ENCODE data around the gene HJV.
"Not testable (repeated sequence)": the region's sequence is repeated elsewhere in the genome, so short reads cannot be mapped to it uniquely, and the experiment has no call there.

The HJV gene, protein sequence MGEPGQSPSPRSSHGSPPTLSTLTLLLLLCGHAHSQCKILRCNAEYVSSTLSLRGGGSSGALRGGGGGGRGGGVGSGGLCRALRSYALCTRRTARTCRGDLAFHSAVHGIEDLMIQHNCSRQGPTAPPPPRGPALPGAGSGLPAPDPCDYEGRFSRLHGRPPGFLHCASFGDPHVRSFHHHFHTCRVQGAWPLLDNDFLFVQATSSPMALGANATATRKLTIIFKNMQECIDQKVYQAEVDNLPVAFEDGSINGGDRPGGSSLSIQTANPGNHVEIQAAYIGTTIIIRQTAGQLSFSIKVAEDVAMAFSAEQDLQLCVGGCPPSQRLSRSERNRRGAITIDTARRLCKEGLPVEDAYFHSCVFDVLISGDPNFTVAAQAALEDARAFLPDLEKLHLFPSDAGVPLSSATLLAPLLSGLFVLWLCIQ

GRCh38 chr1:146021622-146022402 is at the start of gene HJV:
HJV (minus strand) TSS chr1:146021735; CDS start chr1:146020231, 1,504 bp downstream.
- DNase-seq (ENCODE audit: low read depth in 2 of 2, low spot score in 1 of 2), result no peak

- not testable (repeated sequence) for DNase-seq (ENCODE audit: low read depth in 2 of 2, low spot score in 1 of 2)
Measured at GRCh38 chr1:146059148-146059547, 37.6 kb upstream of the HJV start.

- DNase-seq (ENCODE audit: low read depth in 2 of 2, low spot score in 1 of 2), result peak in 1 of 2 donors; percentile 55
Measured at GRCh38 chr1:146051852-146052676, 30.5 kb upstream of the HJV start.

DNA sequence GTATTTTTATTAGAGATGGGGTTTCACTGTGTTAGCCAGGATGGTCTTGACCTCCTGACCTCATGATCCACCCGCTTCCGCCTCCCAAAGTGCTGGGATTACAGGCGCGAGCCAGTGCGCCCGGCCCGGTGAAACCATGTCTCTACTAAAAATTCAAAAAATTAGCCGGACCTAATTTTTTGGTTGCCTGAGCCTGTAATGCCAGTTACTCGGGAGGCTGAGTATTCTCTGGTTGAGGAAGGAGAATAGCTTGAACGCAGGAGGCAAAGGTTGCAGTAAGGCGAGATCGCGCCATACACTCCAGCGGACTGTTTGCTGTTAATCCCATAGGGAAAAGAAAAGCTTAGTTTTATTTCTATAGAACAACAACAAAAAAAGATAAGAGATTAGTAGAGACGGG is 29.9 kb upstream of the HJV start:
- no peak for DNase-seq (ENCODE audit: low read depth in 2 of 2, low spot score in 1 of 2)

GRCh38 chr1:146050652-146050963 is 29.1 kb upstream of the HJV start:
- not testable (repeated sequence) for DNase-seq (ENCODE audit: low read depth in 2 of 2, low spot score in 1 of 2)

DNA sequence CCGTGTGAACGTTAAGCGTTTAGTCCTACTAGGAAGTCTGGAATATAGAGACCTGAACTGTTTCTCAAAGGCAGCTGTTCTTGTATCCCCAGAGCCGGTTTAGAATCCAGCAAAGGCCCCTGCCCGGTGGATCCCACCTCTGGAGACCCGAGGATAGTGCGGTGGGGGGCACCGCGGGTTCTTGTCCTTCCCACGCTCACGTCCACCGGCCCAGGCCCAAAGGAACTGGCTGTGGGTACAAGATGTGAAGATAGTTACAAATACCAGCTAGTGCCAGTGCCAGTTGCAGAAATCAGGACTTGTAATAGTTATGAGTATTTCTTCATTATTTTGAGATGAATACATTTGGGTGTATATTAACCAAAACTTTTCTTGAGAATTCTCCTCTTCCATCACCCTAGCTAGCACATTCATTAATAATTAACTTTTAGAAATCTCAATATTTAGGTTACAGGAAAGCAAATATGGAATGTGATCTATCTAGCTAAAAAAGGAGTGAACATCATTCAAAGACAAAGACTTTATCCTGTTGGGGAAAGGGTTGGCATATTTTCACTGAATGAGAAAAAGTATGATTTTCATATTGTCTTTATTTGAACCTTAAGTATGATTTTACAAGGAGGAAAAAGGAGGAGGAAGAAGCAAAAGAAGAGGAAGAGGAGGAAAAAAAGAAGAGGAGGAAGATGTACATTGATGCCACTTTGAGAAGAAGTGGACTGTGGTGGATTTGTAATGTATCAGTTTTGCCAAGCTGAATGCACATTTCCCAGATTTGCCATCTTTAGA is 28.5 kb upstream of the HJV start:
- not testable (repeated sequence) for DNase-seq (ENCODE audit: low read depth in 2 of 2, low spot score in 1 of 2)

DNA sequence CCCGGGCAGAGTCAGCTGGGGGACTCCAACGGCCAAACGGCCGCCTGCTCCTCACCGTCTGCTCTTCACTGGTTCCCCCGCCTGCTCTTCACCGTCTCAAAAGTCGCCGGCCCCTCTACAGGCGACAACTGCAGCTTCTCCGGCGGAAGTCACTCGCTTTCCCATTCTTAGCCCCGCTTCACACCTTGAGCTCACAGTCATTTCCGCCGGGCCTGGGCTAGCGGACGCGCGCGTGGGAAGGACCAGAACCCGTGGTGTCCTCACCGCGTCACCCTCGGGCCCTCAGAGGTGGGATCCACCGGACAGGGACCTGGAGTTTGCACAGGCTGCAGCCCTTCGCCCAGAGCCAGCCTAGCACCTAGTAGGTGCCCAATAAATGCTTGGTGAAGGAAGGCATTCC is 27.9 kb upstream of the HJV start:
- DNase-seq (ENCODE audit: low read depth in 2 of 2, low spot score in 1 of 2), result no peak

DNA sequence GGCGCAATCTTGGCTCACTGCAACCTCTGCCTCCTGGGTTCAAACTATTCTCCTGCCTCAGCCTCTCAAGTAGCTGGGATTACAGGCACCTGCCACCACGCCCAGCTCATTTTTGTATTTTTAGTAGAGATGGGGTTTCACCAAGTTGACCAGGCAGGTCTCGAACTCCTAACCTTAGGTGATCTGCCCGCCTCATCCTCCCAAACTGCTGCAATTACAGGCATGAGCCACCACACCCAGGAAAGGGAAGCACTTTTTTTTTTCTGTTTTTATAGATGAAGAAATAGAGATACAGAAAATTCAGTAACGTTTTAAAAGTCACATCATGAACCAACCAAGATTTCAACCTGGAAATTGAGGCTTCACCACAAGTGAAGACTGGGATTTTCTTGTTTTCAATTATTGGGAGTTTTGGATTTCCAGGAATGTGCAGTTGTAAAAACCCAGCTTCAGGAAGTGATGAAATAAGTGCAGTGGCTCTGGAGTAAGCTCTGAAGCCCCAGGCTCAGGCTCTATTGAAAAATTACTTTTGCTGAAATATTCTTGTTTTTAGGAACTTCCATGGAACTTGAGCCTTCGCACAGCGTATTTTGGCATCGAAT is 27.1 kb upstream of the HJV start:
- not testable (repeated sequence) for DNase-seq (ENCODE audit: low read depth in 2 of 2, low spot score in 1 of 2)

- DNase-seq (ENCODE audit: low read depth in 2 of 2, low spot score in 1 of 2), result no peak
Measured at GRCh38 chr1:146046664-146047063, 25.1 kb upstream of the HJV start.

GRCh38 chr1:146039844-146040194 is 18.3 kb upstream of the HJV start:
- no peak for DNase-seq (ENCODE audit: low read depth in 2 of 2, low spot score in 1 of 2)

DNA sequence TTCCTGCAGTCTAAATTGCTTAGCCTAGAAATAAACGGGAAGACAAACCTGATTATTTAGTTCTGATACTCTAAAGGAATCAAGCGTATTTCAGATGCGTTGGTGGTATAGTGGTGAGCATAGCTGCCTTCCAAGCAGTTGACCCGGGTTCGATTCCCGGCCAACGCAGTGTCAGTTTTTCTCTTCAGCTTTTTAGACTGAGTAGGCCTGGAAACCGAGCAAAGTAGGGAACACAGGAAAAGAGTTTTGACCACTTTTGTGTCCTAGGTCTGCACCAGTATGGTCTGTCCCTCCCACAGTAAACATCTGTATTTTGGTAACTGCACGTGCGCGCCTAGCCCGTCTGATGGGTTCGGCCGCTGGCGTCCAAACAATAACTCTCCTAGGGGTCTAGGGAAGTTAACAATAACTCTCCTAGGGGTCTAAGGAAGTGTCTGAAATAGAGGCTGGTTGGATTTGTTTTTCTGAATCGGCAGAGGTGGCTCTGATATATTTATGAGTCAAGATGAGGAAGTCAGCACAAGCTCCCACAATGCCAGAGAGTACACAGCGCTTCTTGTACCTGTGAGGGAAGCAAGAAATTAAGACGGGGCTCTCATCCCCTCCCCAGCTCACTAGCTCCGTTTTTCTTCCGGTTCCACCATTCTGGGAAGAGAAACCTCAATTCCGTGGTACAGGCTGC is 15.6 kb upstream of the HJV start:
- DNase-seq (ENCODE audit: low read depth in 2 of 2, low spot score in 1 of 2), result peak; percentile 40 to 54

GRCh38 chr1:146036241-146036964 is 14.9 kb upstream of the HJV start:
- DNase-seq (ENCODE audit: low read depth in 2 of 2, low spot score in 1 of 2), result no peak

- DNase-seq (ENCODE audit: low read depth in 2 of 2, low spot score in 1 of 2), result no peak
Measured at GRCh38 chr1:146035048-146035423, 13.5 kb upstream of the HJV start.

DNA sequence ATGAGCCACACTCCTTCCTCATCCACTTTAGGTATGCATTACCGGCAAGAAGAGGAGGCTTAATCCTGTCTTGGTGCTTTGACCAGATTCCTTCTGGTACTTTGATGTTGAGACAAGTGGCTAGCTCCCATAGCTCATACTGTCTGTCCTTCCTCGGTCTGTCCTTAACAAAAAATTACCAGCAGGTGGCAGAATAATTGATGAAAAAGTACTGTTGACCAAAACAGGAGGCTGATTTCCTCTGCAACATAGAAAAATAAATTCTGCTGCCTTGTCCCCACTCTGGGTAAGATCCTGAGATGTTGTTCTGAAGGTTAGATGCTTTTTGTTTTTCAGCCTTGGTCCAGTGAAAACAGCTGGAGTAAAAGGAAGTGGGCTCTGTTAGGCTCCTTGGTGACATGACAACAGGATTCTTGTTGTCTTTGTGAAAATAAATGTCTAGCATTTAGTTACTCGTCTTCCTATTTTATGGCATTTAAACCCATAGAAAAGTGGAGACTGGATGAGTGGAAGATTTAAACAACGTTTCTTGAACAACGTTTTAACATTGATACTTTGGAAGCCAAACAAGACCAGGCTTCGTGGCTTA is 11.2 kb upstream of the HJV start:
- no peak for DNase-seq (ENCODE audit: low read depth in 2 of 2, low spot score in 1 of 2)

DNA sequence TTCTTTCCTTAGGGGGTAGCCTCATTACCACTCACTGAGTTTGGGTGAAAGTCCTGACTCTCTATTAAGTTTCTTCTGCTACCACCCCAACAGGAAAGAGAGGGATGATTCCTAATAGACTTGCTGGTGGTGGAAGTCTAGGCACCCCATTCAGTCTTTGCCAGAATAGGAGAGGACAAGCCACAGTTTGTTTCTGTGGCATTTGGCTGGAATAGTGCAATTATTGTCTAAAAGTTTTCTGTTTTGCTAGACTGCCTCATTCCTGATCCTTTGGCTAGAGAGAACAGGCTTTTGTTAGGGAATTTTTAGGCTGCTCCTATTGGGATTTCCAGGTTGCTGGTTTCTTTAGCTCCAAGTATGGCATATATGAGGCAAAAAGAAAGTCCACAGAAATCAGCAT is 9.9 kb upstream of the HJV start:
- no peak for DNase-seq (ENCODE audit: low read depth in 2 of 2, low spot score in 1 of 2)

DNA sequence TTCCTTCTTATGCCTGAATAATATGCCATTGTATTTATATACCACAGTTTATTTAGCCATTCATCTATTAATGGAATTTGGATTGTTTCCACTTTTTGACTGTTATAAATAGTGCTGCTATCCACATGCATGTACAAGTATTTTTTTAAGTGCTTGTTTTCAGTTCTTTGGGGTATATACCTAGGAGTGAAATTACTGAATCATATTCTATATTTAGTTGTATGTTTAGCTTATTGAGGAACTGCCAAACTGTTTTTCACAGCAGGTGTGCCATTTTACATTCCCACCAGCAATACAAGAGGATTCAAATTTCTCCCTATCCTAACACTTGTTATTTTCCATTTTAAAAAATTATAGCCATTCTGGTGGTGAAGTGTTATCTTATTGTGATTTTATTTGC is 7.6 kb upstream of the HJV start:
- no peak for DNase-seq (ENCODE audit: low read depth in 2 of 2, low spot score in 1 of 2)

- not testable (repeated sequence) for DNase-seq (ENCODE audit: low read depth in 2 of 2, low spot score in 1 of 2)
Measured at GRCh38 chr1:146026650-146027049, 5.1 kb upstream of the HJV start.

DNA sequence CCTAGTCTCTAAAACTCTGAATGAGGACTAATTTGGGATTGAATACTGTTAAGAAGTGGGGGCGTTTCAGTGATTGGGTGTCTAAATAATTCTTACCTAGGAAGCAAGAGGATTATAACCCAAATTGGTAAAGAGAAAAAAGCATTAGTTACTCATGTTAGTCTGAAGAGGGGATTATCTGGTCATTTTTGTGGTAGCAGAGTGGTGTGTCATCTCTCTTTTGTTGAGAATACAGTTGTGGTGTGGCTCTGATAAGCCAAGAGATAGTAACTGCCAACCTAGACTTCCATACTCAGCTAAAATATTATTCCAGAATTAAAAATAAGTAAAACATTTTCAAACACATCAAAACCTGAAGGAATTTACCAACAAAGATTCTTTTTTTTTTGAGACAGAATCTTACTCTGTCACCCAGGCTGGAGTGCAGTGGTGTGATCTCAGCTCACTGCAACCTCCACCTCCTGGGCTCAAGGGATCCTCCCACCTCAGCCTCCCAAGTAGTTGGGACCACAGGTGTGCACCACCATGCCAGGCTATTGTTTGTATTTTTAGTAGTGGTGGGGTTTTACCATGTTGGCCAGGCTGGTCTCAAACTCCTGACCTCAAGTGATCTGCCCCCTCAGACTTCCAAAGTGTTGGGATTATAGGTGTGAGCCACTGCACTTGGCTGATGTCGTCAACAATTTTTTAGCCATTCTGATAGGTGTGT is 4.4 kb upstream of the HJV start:
- DNase-seq (ENCODE audit: low read depth in 2 of 2, low spot score in 1 of 2), result not testable (repeated sequence)
